Measurements from ENCODE around the gene HOXD9. TPM values are rescaled to one million over a fixed set of nuclear protein-coding genes. Genes with fewer than 3 reads are reported as not detected.

Gene HOXD9
- total and polyA plus RNA-seq, 2 donors (not counting 3 experiments of a cell fraction or from before 2014, with no cell fraction given): 1.9 to 3.5 TPM

- dilution Hi-C loops (cut with MboI; ENCODE audit: extremely low pct_ligation_motif_present, low sequenced_read_pairs) (no loop called here), intact Hi-C loops (cut with micrococcal nuclease) (no loop called here)
- DNase-seq (ENCODE audit: low read depth, low spot score): no peak
- Histone ChIP-seq H3K4me2 (ENCODE audit: insufficient read depth, low read length) (no peak overlapping the region), H3K79me2 (ENCODE audit: control insufficient read depth, insufficient read depth, low read length) (no peaks in the 10 kb centered on the region), H3K9me3 (replicated peaks; ENCODE audit: control insufficient read depth, insufficient read depth, low read length) (no peaks in the 10 kb centered on the region), H3K36me3 (ENCODE audit: control insufficient read depth in 2 of 2, extremely low read depth in 1 of 2, insufficient read depth in 2 of 2, low read length in 2 of 2) (no peaks in the 10 kb centered on the region), H3K4me1 (ENCODE audit: control insufficient read depth, extremely low read depth, insufficient read depth, low read length) (peaks cover 9% of the 10 kb centered on the region), H4K20me1 (replicated peaks; ENCODE audit: control insufficient read depth, extremely low read depth, insufficient read depth, low read length) (no peaks in the 10 kb centered on the region), H3K4me3 (replicated peaks in 1 of 3; ENCODE audit: insufficient read depth in 1 of 3, low read depth in 1 of 3, low read length in 3 of 3) (no peak overlapping the region), H3K9me1 (replicated peaks; ENCODE audit: control insufficient read depth, extremely low read depth, insufficient read depth, low read length) (no peaks in the 10 kb centered on the region), H3K27me3 (ENCODE audit: control insufficient read depth in 2 of 2, insufficient read depth in 2 of 2, low read length in 2 of 2) (peaks cover 80 to 98% of the 10 kb centered on the region in 2 experiments), H2AFZ (ENCODE audit: low read depth, low read length) (no peak overlapping the region), H3K27ac (ENCODE audit: insufficient read depth, low read depth, low read length) (no peak overlapping the region), H3K9ac (replicated peaks; ENCODE audit: extremely low read depth, insufficient read depth, low read length) (no peak overlapping the region)
- ChIA-PET POLR2A (interaction anchor here (0.5 kb wide), 1 partner anchor 231 kb away, joined by 3 read pairs; no protein-coding TSS in a partner anchor), CTCF (interaction anchor here (1.0 to 2.2 kb wide), 11 partner anchors 10 to 1031 kb away, joined by 4 to 16 read pairs (median 5); no protein-coding TSS in a partner anchor)
- no TSS peak for BruUV-seq (replicated peaks)
- TF ChIP-seq EZH2 (IDR thresholded peaks at IDR 0.05; ENCODE audit: borderline replicate concordance, low read depth, low read length, severe bottlenecking) (peak; percentile 87), GATA2 (IDR thresholded peaks at IDR 0.05; ENCODE audit: insufficient read depth, insufficient read length, low read depth, low read length) (no peak)
- FAIRE-seq: no peak
Measured at GRCh38 chr2:176117162-176117822, 5.2 kb upstream of the HOXD9 start.

GRCh38 chr2:176117823-176118371 lies 4.6 kb upstream of the HOXD9 start:
- no peak overlapping the region for H3K27ac ChIP-seq (ENCODE audit: insufficient read depth, low read depth, low read length)
- no peak overlapping the region for H3K4me2 ChIP-seq (ENCODE audit: insufficient read depth, low read length)
- TF ChIP-seq POLR2AphosphoS5 (IDR thresholded peaks at IDR 0.05; ENCODE audit: insufficient read depth, low read depth, low read length): no peak
- no peak for TF ChIP-seq GATA2 (IDR thresholded peaks at IDR 0.05; ENCODE audit: insufficient read depth, insufficient read length, low read depth, low read length)
- peak; percentile 84 for TF ChIP-seq EZH2 (IDR thresholded peaks at IDR 0.05; ENCODE audit: borderline replicate concordance, low read depth, low read length, severe bottlenecking)
- no peak for TF ChIP-seq FOS (IDR thresholded peaks at IDR 0.05; ENCODE audit: borderline replicate concordance, insufficient read depth, low read length)
- no peaks in the 10 kb centered on the region for H3K9me1 ChIP-seq (replicated peaks; ENCODE audit: control insufficient read depth, extremely low read depth, insufficient read depth, low read length)
- H3K9me3 ChIP-seq (replicated peaks; ENCODE audit: control insufficient read depth, insufficient read depth, low read length): no peaks in the 10 kb centered on the region
- H2AFZ ChIP-seq (ENCODE audit: low read depth, low read length): no peak overlapping the region
- H3K79me2 ChIP-seq (ENCODE audit: control insufficient read depth, insufficient read depth, low read length): no peaks in the 10 kb centered on the region
- H3K36me3 ChIP-seq (ENCODE audit: control insufficient read depth in 2 of 2, extremely low read depth in 1 of 2, insufficient read depth in 2 of 2, low read length in 2 of 2): no peaks in the 10 kb centered on the region
- ChIA-PET CTCF (interaction anchor here (1.0 to 2.2 kb wide), 11 partner anchors 9 to 1031 kb away, joined by 4 to 16 read pairs (median 5); no protein-coding TSS in a partner anchor), POLR2A (interaction anchor here (0.5 kb wide), 1 partner anchor 230 kb away, joined by 3 read pairs; no protein-coding TSS in a partner anchor)
- dilution Hi-C loops (cut with MboI; ENCODE audit: extremely low pct_ligation_motif_present, low sequenced_read_pairs) (no loop called here), intact Hi-C loops (cut with micrococcal nuclease) (no loop called here)
- H3K4me1 ChIP-seq (ENCODE audit: control insufficient read depth, extremely low read depth, insufficient read depth, low read length): peaks cover 11% of the 10 kb centered on the region
- H3K4me3 ChIP-seq (replicated peaks in 1 of 3; ENCODE audit: insufficient read depth in 1 of 3, low read depth in 1 of 3, low read length in 3 of 3): no peak overlapping the region
- DNase-seq (ENCODE audit: low read depth, low spot score) (no peak), FAIRE-seq (no peak)
- no peak overlapping the region for H3K9ac ChIP-seq (replicated peaks; ENCODE audit: extremely low read depth, insufficient read depth, low read length)
- no TSS peak for BruUV-seq (replicated peaks)
- H4K20me1 ChIP-seq (replicated peaks; ENCODE audit: control insufficient read depth, extremely low read depth, insufficient read depth, low read length): no peaks in the 10 kb centered on the region
- H3K27me3 ChIP-seq (ENCODE audit: control insufficient read depth in 2 of 2, insufficient read depth in 2 of 2, low read length in 2 of 2): peaks cover 74 to 91% of the 10 kb centered on the region in 2 experiments

Measured in endothelial cell of umbilical vein (primary cell).